ENCODE results near the gene MEGF8.

MEGF8 gene, protein sequence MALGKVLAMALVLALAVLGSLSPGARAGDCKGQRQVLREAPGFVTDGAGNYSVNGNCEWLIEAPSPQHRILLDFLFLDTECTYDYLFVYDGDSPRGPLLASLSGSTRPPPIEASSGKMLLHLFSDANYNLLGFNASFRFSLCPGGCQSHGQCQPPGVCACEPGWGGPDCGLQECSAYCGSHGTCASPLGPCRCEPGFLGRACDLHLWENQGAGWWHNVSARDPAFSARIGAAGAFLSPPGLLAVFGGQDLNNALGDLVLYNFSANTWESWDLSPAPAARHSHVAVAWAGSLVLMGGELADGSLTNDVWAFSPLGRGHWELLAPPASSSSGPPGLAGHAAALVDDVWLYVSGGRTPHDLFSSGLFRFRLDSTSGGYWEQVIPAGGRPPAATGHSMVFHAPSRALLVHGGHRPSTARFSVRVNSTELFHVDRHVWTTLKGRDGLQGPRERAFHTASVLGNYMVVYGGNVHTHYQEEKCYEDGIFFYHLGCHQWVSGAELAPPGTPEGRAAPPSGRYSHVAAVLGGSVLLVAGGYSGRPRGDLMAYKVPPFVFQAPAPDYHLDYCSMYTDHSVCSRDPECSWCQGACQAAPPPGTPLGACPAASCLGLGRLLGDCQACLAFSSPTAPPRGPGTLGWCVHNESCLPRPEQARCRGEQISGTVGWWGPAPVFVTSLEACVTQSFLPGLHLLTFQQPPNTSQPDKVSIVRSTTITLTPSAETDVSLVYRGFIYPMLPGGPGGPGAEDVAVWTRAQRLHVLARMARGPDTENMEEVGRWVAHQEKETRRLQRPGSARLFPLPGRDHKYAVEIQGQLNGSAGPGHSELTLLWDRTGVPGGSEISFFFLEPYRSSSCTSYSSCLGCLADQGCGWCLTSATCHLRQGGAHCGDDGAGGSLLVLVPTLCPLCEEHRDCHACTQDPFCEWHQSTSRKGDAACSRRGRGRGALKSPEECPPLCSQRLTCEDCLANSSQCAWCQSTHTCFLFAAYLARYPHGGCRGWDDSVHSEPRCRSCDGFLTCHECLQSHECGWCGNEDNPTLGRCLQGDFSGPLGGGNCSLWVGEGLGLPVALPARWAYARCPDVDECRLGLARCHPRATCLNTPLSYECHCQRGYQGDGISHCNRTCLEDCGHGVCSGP (N-terminal part only)

DNA sequence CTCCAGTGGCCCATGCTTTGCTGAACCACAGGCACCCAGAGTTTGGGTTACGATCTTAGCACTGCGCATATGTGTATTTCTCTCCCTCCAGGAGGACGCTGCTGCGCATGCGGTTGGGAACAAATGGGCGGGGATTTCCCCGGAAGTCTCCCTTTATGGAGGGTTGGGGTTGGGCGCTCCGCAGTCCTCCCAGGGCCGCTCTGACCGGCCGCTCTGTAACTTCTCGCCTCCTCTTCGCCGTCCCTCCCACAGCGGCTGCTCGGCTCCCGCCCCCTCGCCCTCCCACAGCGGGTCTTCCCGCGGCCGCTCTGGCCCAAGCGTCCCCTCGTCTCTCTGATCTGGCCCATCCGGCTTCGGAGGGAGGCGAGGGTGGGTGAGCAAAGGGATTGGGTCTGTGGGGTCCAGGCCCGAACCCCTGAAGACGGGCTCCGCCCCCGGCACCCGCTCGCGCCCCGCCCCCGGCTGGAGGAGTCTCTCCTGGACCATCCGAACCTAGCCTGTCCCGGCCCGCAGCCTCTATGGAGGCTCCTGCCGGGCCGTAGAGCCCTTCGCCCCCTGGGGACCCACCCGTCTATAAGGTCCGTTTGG lies at the start of gene MEGF8:
MEGF8 (plus strand) TSS at position 328 of the 588 bp plus-strand sequence. CDS start 609 bp downstream, outside the sequence.
- peak; percentile 99 for DNase-seq (ENCODE audit: low read depth)

- no peak for DNase-seq (ENCODE audit: low read depth)
Observed at GRCh38 chr19:42276284-42276683, 49.2 kb upstream of the MEGF8 start.

- no peak for DNase-seq (ENCODE audit: low read depth)
Observed at GRCh38 chr19:42276821-42277220, 48.6 kb upstream of the MEGF8 start.

GRCh38 chr19:42277821-42278451 lies 47.5 kb upstream of the MEGF8 start:
- no peak for DNase-seq (ENCODE audit: low read depth)

DNA sequence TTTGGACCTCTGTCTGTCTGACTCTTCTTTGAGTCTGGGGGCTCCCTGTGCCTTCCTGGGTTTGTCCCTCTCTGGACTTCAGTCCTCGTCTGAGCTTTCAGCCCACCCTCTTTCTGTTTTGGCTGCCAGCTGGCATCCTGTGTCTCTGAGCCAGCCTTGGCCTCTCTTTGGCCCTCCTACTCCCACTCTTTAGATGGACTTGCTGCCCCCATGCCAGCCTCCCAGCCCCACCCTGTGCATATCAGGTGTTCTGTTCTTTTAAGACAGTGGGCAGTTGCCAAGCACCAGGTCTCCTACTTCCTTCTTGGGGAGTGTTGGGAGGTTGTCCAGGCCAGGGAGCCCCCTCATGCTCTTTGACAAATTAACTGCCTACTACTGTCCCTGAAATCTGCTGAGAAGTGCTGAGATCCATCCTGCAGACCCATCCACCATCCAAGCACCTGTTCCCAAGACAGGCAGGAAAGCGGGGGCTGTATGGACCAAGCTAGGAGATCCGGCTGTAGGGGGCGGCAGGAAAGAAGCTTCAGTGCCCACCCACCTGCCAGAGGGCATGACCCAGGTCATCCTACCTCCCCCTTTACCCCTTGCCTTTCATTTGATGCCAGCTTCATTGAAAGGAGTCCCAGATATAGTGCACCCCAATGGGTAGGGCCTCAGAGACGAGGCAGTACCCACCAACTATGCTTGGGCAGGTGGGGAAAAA lies 46.8 kb upstream of the MEGF8 start:
- no peak for DNase-seq (ENCODE audit: low read depth)

- no peak for DNase-seq (ENCODE audit: low read depth)
Observed at GRCh38 chr19:42279155-42279901, 46.1 kb upstream of the MEGF8 start.

DNA sequence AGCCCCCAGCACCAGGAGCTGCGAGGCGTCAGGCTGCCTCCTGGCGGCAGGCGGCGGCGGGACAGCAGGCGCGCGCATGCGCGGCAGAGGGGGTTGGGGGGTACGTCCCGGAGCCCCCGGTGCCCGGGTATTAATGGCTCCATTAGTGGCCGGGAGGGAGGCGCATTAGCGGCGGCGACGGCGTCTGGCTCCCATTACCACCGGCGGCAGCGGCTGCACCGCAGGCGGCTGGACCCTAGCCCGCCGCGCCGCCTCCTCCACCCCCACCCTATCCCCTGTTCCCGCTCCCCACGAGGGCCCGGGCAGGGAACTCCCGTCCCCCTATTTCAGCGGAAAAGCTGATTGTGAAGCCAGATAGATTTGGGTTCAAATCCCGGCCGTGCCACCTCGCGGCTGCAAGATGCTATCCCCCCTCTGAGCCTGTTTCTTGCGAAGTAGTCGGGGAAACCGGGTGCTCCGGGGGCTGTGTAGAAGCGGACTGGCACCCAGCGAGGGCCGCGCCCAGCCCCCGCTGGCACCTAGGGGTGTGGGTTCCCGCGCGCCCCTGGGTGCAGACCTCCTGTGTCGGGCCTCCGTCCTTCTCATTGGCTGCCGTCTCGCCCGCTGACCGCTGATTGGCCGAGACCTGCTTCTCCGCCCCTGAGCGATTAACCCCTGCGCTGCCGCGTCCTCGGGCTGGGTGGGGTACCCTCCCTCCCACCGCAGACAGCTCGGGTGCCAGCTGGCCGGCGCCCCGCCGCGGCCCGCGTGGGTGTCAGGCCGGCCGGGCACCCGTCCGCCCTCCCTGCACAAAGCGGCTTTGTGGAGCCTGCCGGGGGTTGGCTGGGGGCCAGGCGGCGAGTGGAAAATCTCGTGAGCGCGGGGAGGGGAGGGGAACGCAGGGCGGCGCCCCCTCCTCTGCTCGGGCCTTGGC lies 45.3 kb upstream of the MEGF8 start:
- DNase-seq (ENCODE audit: low read depth): peak; percentile 86

- DNase-seq (ENCODE audit: low read depth): no peak
Observed at GRCh38 chr19:42280815-42281145, 44.7 kb upstream of the MEGF8 start.

DNA sequence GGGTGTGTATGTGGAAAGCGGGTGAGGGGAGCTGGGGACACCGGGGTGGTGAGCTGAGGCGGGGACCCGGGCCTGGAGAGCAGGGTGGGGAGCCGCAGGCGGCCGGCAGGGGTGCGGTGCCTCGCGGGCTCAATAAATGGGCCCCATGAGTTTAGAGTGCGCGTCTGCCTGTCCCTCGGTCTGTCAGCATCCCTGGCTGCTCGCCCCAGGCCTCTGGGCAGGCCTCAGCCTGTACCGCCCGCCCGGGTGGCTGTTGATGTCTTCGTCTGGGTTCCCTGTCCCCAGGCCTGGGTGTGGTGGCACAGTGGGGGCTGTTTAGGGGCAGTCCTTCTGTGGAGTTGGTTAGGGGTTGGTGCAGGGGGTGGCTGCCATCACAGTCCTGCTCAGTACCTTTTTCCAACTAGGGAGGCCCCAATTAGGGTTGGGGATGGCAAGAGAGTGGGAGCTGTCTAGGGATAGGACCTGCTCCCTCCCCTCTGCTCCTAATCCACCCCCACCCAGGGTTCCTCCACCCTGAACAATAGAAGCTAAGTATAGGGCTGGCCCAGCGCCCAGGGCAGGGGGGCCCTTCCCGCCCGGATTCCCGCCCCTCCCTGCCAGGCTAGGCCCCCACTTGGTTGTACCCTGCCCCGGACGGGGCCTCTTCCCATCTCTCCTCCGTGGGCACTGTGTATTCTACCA lies 44.1 kb upstream of the MEGF8 start:
- DNase-seq (ENCODE audit: low read depth): no peak

DNA sequence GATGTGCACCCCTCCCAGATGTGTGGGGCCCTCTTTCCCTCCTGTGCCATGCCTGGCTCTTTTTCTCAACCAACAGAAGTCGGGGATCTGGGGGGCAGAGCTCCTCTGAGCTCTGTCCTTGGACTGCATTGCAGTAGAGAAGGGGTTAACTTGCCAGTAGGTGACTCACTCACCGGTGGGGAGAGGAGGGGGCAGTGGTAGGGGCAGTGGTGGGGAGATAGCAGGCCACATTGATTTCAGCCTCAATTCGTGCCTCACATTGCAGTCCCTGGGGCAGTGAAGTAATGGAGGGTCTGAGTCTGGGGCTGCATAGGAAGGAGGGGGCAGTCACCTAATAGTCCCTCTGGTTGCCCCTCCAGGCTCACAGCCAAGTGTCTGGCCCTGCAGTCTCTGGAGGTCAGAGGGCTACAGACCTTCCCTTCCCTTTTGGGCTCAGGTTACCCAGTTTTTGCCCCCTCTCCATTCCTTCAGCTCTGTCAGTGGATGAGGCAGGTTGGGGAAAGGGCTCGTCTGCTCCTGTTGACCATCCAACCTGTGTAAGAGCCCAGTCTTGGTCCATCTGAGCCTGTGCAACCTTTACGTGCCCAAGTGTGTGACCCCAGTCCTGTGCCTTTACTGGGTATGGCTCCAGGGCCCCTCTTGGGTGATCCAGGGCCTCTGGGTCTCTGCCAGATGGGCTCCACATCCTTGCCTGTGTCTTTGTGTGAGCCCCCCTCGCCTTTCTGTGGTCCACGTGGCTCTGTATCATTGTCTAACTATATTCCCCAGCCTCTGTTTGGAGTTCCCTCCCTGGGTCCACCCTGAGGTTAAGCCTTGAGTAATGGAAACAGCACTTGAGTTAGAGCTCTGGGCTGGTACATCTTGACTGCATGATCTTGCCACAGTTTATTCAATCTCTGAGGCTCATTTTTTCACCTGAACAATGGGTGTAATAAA lies 43.3 kb upstream of the MEGF8 start:
- peak; percentile 41 for DNase-seq (ENCODE audit: low read depth)

- DNase-seq (ENCODE audit: low read depth): no peak
Observed at GRCh38 chr19:42282819-42283187, 42.6 kb upstream of the MEGF8 start.

DNA sequence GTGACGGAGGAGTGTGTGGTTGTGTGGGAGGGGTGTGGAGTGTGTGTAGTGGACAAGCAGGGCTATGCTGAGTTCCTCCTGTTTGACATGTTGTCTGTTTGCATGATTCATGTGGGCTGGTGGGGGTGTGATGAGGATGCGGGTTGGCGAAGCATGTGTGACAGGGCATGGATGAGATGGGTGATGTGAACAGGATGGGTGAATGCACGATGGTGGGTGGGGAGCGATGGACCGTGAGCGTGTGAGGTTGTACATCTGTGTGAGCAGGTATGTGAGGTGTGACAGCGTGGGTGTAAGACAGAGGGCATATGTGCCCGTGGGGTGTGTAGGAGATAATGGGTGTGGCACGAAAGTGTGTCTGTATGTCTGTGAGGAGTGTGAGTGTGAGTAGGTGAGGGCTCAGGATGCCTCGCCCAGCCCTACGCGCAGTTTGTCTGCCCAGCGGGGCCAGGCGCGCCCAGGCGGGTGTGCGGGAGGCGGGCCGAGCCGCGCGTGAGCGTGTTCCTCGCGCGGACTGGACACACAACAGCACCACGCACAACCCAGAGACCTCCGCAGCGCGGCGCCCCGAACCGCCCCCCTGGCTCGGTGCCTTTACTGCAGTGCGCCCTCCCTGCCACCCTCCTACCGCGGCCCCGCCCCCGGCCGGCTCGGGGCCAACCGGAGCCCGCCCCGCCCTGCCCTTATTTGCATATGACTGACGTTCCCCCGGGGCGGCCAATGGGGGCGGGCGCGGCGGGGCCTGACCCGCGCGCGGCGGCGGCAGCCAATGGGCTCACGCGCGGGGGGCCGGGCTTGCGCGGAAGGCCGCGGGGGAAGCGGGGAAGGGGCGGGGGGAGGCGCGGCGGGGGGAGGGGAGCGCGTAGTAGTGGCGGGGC lies 42.0 kb upstream of the MEGF8 start:
- DNase-seq (ENCODE audit: low read depth): peak; percentile 93

- peak; percentile 77 for DNase-seq (ENCODE audit: low read depth)
Observed at GRCh38 chr19:42284066-42284501, 41.4 kb upstream of the MEGF8 start.

DNA sequence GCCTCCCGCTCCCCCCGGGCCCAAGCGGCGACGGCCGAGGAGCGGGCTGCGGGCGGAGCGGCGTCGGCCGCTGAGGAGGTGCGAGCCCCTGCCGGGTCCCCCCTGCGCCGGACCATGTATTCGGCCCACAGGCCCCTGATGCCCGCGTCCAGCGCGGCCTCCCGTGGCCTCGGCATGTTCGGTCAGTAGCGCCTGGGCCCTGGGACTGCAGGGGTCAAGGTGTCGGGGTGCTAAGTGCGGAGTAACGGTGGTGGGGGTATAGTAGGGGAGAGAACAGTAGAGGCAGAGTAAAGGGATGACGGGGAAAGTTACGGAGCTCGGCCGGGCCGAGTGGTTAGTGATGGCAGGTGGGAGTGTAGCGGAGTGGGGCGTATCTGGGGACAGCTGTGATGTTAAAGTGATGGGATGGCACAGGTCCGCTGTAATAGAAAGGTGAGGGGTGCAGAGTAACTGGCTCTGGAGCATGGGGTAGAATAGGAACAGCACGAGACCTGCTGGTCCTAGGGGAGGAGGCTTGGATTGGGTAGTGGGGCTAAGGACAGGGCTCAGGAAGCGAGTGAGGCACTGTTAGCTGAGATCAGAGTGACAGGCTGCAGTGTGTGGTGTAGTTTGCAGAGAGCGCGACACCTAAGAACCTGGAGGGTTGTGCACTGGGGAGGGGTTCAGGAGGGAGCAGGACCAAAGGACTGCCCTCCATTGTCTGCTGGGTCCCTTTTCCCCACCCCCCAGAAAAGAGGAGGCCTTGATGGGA lies 40.7 kb upstream of the MEGF8 start:
- DNase-seq (ENCODE audit: low read depth): no peak

- DNase-seq (ENCODE audit: low read depth): no peak
Observed at GRCh38 chr19:42285541-42285941, 39.9 kb upstream of the MEGF8 start.

- DNase-seq (ENCODE audit: low read depth): no peak
Observed at GRCh38 chr19:42285988-42286348, 39.5 kb upstream of the MEGF8 start.
